ENCODE measurements around the gene SEPTIN12.

- no peak for TF ChIP-seq POLR2A (IDR thresholded peaks at IDR 0.05; ENCODE audit: low read depth)
- no peak for TF ChIP-seq EP300 (IDR thresholded peaks at IDR 0.05)
- TF ChIP-seq CTCF (IDR thresholded peaks at IDR 0.05) = no peak
- peak; percentile 48 to 62 for TF ChIP-seq POLR2AphosphoS5 (IDR thresholded peaks at IDR 0.05)
These were observed 14.0 kb upstream of the SEPTIN12 start, which contains the start of gene ROGDI for GRCh38 chr16:4801962-4802658.

Measured in esophagus muscularis mucosa (tissue), 4 donors.